Gastrocnemius medialis (tissue), 4 donors: ENCODE measurements around the gene MARCHF2. TPM values are rescaled to one million over a fixed set of nuclear protein-coding genes. Genes with fewer than 3 reads are reported as not detected.

Experiments used
- ATAC-seq, 2 donors: fragments of 150-250 bp; one replicate each; pipeline ENCODE4 v1.9.1; 2016
- DNase-seq, 2 donors: peaks; one replicate each; pipeline ENCODE4 v3.0.0-alpha.2; 2019
- H3K27ac ChIP-seq, 4 donors: fragments of 200-600 bp; sonication (generic); 1 replicate in 1 of 4; 2 replicates in 3 of 4; pipeline ENCODE4 v1.5.1; 2016 to 2018; ENCODE audit warnings: mild to moderate bottlenecking in 2 of 4, moderate library complexity in 1 of 4
- H3K27me3 ChIP-seq, 3 donors: fragments of 200-600 bp; sonication (generic) in 2 of 3; 1 replicate in 1 of 3; 2 replicates in 2 of 3; pipeline versions ENCODE4 v1.5.1 to v1.6.0; 2016 to 2019; ENCODE audit warnings: mild to moderate bottlenecking in 1 of 3, moderate library complexity in 1 of 3
- H3K36me3 ChIP-seq, 2 donors: fragments of 200-600 bp; sonication (generic) in 1 of 2; one replicate each; pipeline ENCODE4 v1.5.1; 2017 to 2018
- H3K4me1 ChIP-seq, 2 donors: fragments of 200-600 bp; sonication (generic) in 1 of 2; one replicate each; pipeline ENCODE4 v1.5.1; 2016 to 2017; ENCODE audit warnings: mild to moderate bottlenecking in 2 of 2
- H3K4me3 ChIP-seq, 4 donors: fragments of 200-600 bp; sonication (generic) in 3 of 4; 1 replicate in 1 of 4; 2 replicates in 3 of 4; pipeline ENCODE4 v1.5.1; 2016 to 2019; ENCODE audit warnings: mild to moderate bottlenecking in 2 of 4
- H3K9me3 ChIP-seq, 3 donors: fragments of 200-600 bp; sonication (generic) in 2 of 3; 1 replicate in 1 of 3; 2 replicates in 2 of 3; pipeline ENCODE4 v1.5.1; 2016 to 2019
- CTCF ChIP-seq, 5 experiments: fragments of 450-650 bp in 3 of 5; fragments of 200-600 bp in 2 of 5; sonication (generic) in 2 of 5; IDR thresholded peaks in 4 of 5; conservative IDR thresholded peaks in 1 of 5; 1 replicate in 4 of 5; 2 replicates in 1 of 5; pipeline ENCODE4 v1.5.1; 2016 to 2019; ENCODE audit warnings: antibody characterized with exemption in 5 of 5, mild to moderate bottlenecking in 3 of 5, moderate library complexity in 3 of 5
- POLR2A ChIP-seq, 2 donors: fragments of 450-650 bp; IDR thresholded peaks; one replicate each; pipeline ENCODE4 v1.6.1; 2017; ENCODE audit warnings: antibody characterized with exemption in 2 of 2, mild to moderate bottlenecking in 2 of 2, moderate library complexity in 2 of 2
- in situ Hi-C, 4 donors: fragments of 200-750 bp; cut with MboI; loops; one replicate each; pipeline versions ENCODE4 v1.15.0 to v1.8.0; 2017; ENCODE audit warnings: low sequenced_read_pairs in 4 of 4
- intact Hi-C: fragments of 100-400 bp; cut with DNase I; formaldehyde crosslinking; loops from one replicate; pipeline ENCODE4 v1.15.1; 2023; ENCODE audit warnings: low total_unique reads
- total RNA-seq, 4 donors: library from RNA; depleted of rRNA; stranded (reverse); fragments of >200 nt; gene quantifications; one replicate each; pipeline versions ENCODE4 v1.1.0 to v1.2.3, GENCODE V29; 2016

MARCHF2 gene
- total RNA-seq, 4 donors from 2014 or later = 173 to 183 (median 176) TPM

GRCh38 chr19:8391198-8392016 lies 21.7 kb upstream of the MARCHF2 start:
- Histone ChIP-seq H3K4me1 (peaks cover 59 to 65% of the 10 kb centered on the region in 2 donors), H3K27ac (peak overlapping the region; percentile 96 to 100 (median 100)), H3K9me3 (no peaks in the 10 kb centered on the region), H3K27me3 (no peaks in the 10 kb centered on the region), H3K36me3 (no peaks in the 10 kb centered on the region), H3K4me3 (peak overlapping the region; percentile 43 to 100 (median 68))
- intact Hi-C loops (no loop called here), in situ Hi-C loops (no loop called here)
- DNase-seq = no peak
- ATAC-seq = no peak
- TF ChIP-seq POLR2A (IDR thresholded peaks at IDR 0.05) = no peak
- no peak for TF ChIP-seq CTCF (IDR thresholded peaks at IDR 0.05 in 4 of 5, conservative IDR thresholded peaks at IDR 0.05 in 1 of 5)

GRCh38 chr19:8392017-8392591 lies 21.0 kb upstream of the MARCHF2 start:
- Histone ChIP-seq H3K27ac (peak overlapping the region; percentile 96 to 100 (median 100)), H3K9me3 (no peaks in the 10 kb centered on the region), H3K27me3 (no peaks in the 10 kb centered on the region), H3K4me1 (peaks cover 66 to 67% of the 10 kb centered on the region in 2 donors), H3K36me3 (no peaks in the 10 kb centered on the region), H3K4me3 (peak overlapping the region; percentile 43 to 100 (median 68))
- ATAC-seq (peak in 1 of 2 donors; percentile 7), DNase-seq (peak in 1 of 2 donors; percentile 68)
- TF ChIP-seq POLR2A (IDR thresholded peaks at IDR 0.05) = peak; percentile 42 to 48
- no peak for TF ChIP-seq CTCF (IDR thresholded peaks at IDR 0.05 in 4 of 5, conservative IDR thresholded peaks at IDR 0.05 in 1 of 5)
- in situ Hi-C loops (no loop called here), intact Hi-C loops (no loop called here)

- no peak overlapping the region for H3K4me3 ChIP-seq
- TF ChIP-seq CTCF (IDR thresholded peaks at IDR 0.05 in 4 of 5, conservative IDR thresholded peaks at IDR 0.05 in 1 of 5) (no peak), POLR2A (IDR thresholded peaks at IDR 0.05) (no peak)
- in situ Hi-C loops = no loop called here
- H3K4me1 ChIP-seq = peaks cover 69 to 73% of the 10 kb centered on the region in 2 donors
- H3K27me3 ChIP-seq = no peaks in the 10 kb centered on the region
- ATAC-seq (no peak), DNase-seq (no peak)
- no peaks in the 10 kb centered on the region for H3K36me3 ChIP-seq
- intact Hi-C loops = no loop called here
- H3K27ac ChIP-seq = peak overlapping the region; percentile 96 to 100 (median 100)
- H3K9me3 ChIP-seq = no peaks in the 10 kb centered on the region
These were observed 19.8 kb upstream of the MARCHF2 start for GRCh38 chr19:8393192-8393870.

- Histone ChIP-seq H3K27me3 (no peaks in the 10 kb centered on the region), H3K27ac (peak overlapping the region; percentile 96 to 100 (median 100)), H3K4me1 (peaks cover 69 to 70% of the 10 kb centered on the region in 2 donors), H3K4me3 (no peak overlapping the region), H3K36me3 (no peaks in the 10 kb centered on the region), H3K9me3 (no peaks in the 10 kb centered on the region)
- ATAC-seq = no peak
- no peak for DNase-seq
- in situ Hi-C loops (no loop called here), intact Hi-C loops (no loop called here)
- TF ChIP-seq CTCF (IDR thresholded peaks at IDR 0.05 in 4 of 5, conservative IDR thresholded peaks at IDR 0.05 in 1 of 5) (no peak), POLR2A (IDR thresholded peaks at IDR 0.05) (no peak)
These were observed 19.2 kb upstream of the MARCHF2 start for GRCh38 chr19:8393871-8394250.
